Thoracic aorta (tissue), 2 donors: ENCODE measurements around the gene CLDN10. TPM values are rescaled to one million over a fixed set of nuclear protein-coding genes. Genes with fewer than 3 reads are reported as not detected.
"Not testable (repeated sequence)": the region's sequence is repeated elsewhere in the genome, so short reads cannot be mapped to it uniquely, and the experiment has no call there.

Experiments
- ATAC-seq: fragments of 150-250 bp; one replicate; pipeline ENCODE4 v1.8.0; 2017; ENCODE audit warnings: low read depth; ENCODE audit not compliant: insufficient number of reproducible peaks, low FRiP score
- DNase-seq: peaks from one replicate; pipeline ENCODE4 v3.0.0-alpha.2; 2020; ENCODE audit warnings: low spot score
- H3K27ac ChIP-seq, 2 donors: fragments of 200-600 bp; sonication (generic); 1 replicate in 1 of 2; 2 replicates in 1 of 2; pipeline ENCODE4 v1.5.1; 2016; ENCODE audit warnings: mild to moderate bottlenecking in 2 of 2, moderate library complexity in 2 of 2
- H3K27me3 ChIP-seq: fragments of 200-600 bp; sonication (generic); replicated peaks from 2 replicates; pipeline ENCODE4 v1.6.0; 2016; ENCODE audit warnings: mild to moderate bottlenecking; ENCODE audit not compliant: insufficient read depth
- H3K36me3 ChIP-seq: fragments of 200-600 bp; sonication (generic); one replicate; pipeline ENCODE4 v1.5.1; 2016
- H3K4me1 ChIP-seq, 2 donors: fragments of 200-600 bp; sonication (generic); 1 replicate in 1 of 2; 2 replicates in 1 of 2; pipeline versions ENCODE4 v1.5.1 to v1.6.0; 2016; ENCODE audit warnings: low read depth in 2 of 2, mild to moderate bottlenecking in 1 of 2; ENCODE audit not compliant: control insufficient read depth in 1 of 2
- H3K4me3 ChIP-seq: fragments of 200-600 bp; sonication (generic); 2 replicates; pipeline ENCODE4 v1.5.1; 2016; ENCODE audit warnings: mild to moderate bottlenecking
- H3K9me3 ChIP-seq: fragments of 200-600 bp; sonication (generic); 2 replicates; pipeline ENCODE4 v1.5.1; 2016
- CTCF ChIP-seq: fragments of 200-600 bp; sonication (generic); IDR thresholded peaks from one replicate; pipeline ENCODE4 v1.5.1; 2019; ENCODE audit warnings: antibody characterized with exemption
- total RNA-seq, 2 donors: library from RNA; depleted of rRNA; stranded (reverse); fragments of >200 nt; gene quantifications; one replicate each; pipeline versions ENCODE4 v1.1.0 to v1.2.3, GENCODE V29; 2016

The CLDN10 gene
- total RNA-seq, 2 donors from 2014 or later = not detected

- H3K27me3 ChIP-seq = no peaks in the 10 kb centered on the region
- H3K9me3 ChIP-seq = no peaks in the 10 kb centered on the region
- DNase-seq = no peak
- no peak overlapping the region for H3K27ac ChIP-seq
- no peak for ATAC-seq
- H3K4me1 ChIP-seq = peaks cover 0 to 15% of the 10 kb centered on the region in 2 donors
- no peaks in the 10 kb centered on the region for H3K36me3 ChIP-seq
- TF ChIP-seq CTCF = no peak
- H3K4me3 ChIP-seq = no peak overlapping the region
Measured at GRCh38 chr13:95508996-95509395, 43.5 kb upstream of the CLDN10 start.

GRCh38 chr13:95509521-95510310, 42.8 kb upstream of the CLDN10 start:
- H3K27ac ChIP-seq = no peak overlapping the region
- TF ChIP-seq CTCF = no peak
- no peaks in the 10 kb centered on the region for H3K27me3 ChIP-seq
- H3K9me3 ChIP-seq = no peaks in the 10 kb centered on the region
- peaks cover 0 to 14% of the 10 kb centered on the region in 2 donors for H3K4me1 ChIP-seq
- ATAC-seq (no peak), DNase-seq (no peak)
- no peaks in the 10 kb centered on the region for H3K36me3 ChIP-seq
- no peak overlapping the region for H3K4me3 ChIP-seq

GRCh38 chr13:95510950-95511349, 41.6 kb upstream of the CLDN10 start:
- peaks cover 0 to 2% of the 10 kb centered on the region in 2 donors for H3K4me1 ChIP-seq
- TF ChIP-seq CTCF = no peak
- H3K36me3 ChIP-seq = no peaks in the 10 kb centered on the region
- no peak for DNase-seq
- ATAC-seq = no peak
- H3K27ac ChIP-seq = no peak overlapping the region
- no peak overlapping the region for H3K4me3 ChIP-seq
- H3K9me3 ChIP-seq = no peaks in the 10 kb centered on the region
- H3K27me3 ChIP-seq = no peaks in the 10 kb centered on the region

- ATAC-seq = no peak
- H3K9me3 ChIP-seq = no peaks in the 10 kb centered on the region
- no peak for TF ChIP-seq CTCF
- H3K27me3 ChIP-seq = no peaks in the 10 kb centered on the region
- no peak overlapping the region for H3K27ac ChIP-seq
- no peak for DNase-seq
- no peak overlapping the region for H3K4me3 ChIP-seq
- H3K36me3 ChIP-seq = no peaks in the 10 kb centered on the region
- no peaks in the 10 kb centered on the region for H3K4me1 ChIP-seq
Measured at GRCh38 chr13:95512424-95512823, 40.1 kb upstream of the CLDN10 start.

- no peak for DNase-seq
- Histone ChIP-seq H3K36me3 (no peaks in the 10 kb centered on the region), H3K9me3 (no peaks in the 10 kb centered on the region), H3K27ac (no peak overlapping the region), H3K4me3 (no peak overlapping the region), H3K4me1 (no peaks in the 10 kb centered on the region), H3K27me3 (no peaks in the 10 kb centered on the region)
- no peak for ATAC-seq
- TF ChIP-seq CTCF = no peak
Measured at GRCh38 chr13:95512957-95513356, 39.6 kb upstream of the CLDN10 start.

GRCh38 chr13:95515606-95516005, 36.9 kb upstream of the CLDN10 start:
- H3K4me1 ChIP-seq, H3K27ac ChIP-seq, H3K27me3 ChIP-seq, H3K36me3 ChIP-seq, H3K9me3 ChIP-seq, DNase-seq, ATAC-seq, H3K4me3 ChIP-seq: not testable (repeated sequence)
